ENCODE results near the gene SMLR1. TPM values are rescaled to one million over a fixed set of nuclear protein-coding genes. Genes with fewer than 3 reads are reported as not detected.
A peak's percentile ranks its signal among the peaks of the same experiment; 100 is the strongest.

SMLR1 gene
- total and polyA plus RNA-seq, 2 experiments from 2014 or later = not detected

DNA sequence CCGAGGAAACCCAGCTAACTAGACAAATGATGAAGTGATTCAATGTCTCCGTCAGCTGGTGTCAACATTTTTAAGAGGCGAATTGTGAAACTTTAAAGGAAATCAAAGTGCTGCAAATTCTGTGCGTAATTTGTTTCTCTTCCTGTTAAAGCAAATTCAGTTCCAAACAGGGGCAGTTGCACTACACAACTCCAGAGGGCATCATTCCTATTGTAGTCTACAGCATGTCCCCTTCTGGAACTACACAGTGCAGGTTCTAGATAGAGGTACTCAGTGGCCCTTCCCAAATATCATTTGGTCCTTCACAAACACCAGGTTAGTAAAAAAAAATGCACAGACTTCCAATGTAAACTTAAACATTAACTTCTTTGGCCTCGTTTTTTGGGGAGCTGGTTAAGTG is 38.3 kb upstream of the SMLR1 start:
- H3K27me3 ChIP-seq (ENCODE audit: insufficient read depth) = no peaks in the 10 kb centered on the region
- no peaks in the 10 kb centered on the region for H3K79me2 ChIP-seq (replicated peaks; ENCODE audit: insufficient read depth)
- H2AFZ ChIP-seq = no peak overlapping the region
- H3K4me3 Mint-ChIP-seq = no peak overlapping the region
- TF ChIP-seq, protein P1, sequence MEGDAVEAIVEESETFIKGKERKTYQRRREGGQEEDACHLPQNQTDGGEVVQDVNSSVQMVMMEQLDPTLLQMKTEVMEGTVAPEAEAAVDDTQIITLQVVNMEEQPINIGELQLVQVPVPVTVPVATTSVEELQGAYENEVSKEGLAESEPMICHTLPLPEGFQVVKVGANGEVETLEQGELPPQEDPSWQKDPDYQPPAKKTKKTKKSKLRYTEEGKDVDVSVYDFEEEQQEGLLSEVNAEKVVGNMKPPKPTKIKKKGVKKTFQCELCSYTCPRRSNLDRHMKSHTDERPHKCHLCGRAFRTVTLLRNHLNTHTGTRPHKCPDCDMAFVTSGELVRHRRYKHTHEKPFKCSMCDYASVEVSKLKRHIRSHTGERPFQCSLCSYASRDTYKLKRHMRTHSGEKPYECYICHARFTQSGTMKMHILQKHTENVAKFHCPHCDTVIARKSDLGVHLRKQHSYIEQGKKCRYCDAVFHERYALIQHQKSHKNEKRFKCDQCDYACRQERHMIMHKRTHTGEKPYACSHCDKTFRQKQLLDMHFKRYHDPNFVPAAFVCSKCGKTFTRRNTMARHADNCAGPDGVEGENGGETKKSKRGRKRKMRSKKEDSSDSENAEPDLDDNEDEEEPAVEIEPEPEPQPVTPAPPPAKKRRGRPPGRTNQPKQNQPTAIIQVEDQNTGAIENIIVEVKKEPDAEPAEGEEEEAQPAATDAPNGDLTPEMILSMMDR (conservative IDR thresholded peaks at IDR 0.05; ENCODE audit: low read depth in 2 of 2) = peak; percentile 51 to 56
- TF ChIP-seq, protein P2, sequence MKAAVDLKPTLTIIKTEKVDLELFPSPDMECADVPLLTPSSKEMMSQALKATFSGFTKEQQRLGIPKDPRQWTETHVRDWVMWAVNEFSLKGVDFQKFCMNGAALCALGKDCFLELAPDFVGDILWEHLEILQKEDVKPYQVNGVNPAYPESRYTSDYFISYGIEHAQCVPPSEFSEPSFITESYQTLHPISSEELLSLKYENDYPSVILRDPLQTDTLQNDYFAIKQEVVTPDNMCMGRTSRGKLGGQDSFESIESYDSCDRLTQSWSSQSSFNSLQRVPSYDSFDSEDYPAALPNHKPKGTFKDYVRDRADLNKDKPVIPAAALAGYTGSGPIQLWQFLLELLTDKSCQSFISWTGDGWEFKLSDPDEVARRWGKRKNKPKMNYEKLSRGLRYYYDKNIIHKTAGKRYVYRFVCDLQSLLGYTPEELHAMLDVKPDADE (IDR thresholded peaks at IDR 0.05) = no peak
- TF ChIP-seq NANOG (IDR thresholded peaks at IDR 0.05; ENCODE audit: borderline replicate concordance) (no peak), STAT1 (IDR thresholded peaks at IDR 0.05; ENCODE audit: unreplicated experiment) (no peak), EZH2phosphoT487 (IDR thresholded peaks at IDR 0.05; ENCODE audit: unreplicated experiment) (no peak), JUNB (IDR thresholded peaks at IDR 0.05; ENCODE audit: unreplicated experiment) (no peak), CREB1 (CRISPR knock-in tag; IDR thresholded peaks at IDR 0.05; ENCODE audit: low read depth) (no peak)
- no peak overlapping the region for H3K27ac Mint-ChIP-seq
- no peak overlapping the region for H3K4me3 ChIP-seq
- no peaks in the 10 kb centered on the region for H3K36me3 Mint-ChIP-seq (ENCODE audit: low read depth)
- peaks cover 3% of the 10 kb centered on the region for H3K27me3 Mint-ChIP-seq (ENCODE audit: insufficient read depth, low read depth, poor library complexity)
- peak; percentile 17 for DNase-seq (ENCODE audit: low spot score)
- no peak overlapping the region for H3K27ac ChIP-seq (ENCODE audit: low read depth)
- no peaks in the 10 kb centered on the region for H4K20me1 ChIP-seq (replicated peaks; ENCODE audit: insufficient read depth)
- H3K4me1 ChIP-seq (ENCODE audit: insufficient read depth) = no peaks in the 10 kb centered on the region
- H3K9me3 Mint-ChIP-seq = no peaks in the 10 kb centered on the region
- H3K9me2 ChIP-seq (ENCODE audit: insufficient read depth) = 0 out of 2 replicates have a peak, but pooled peaks cover 8% of the 10 kb centered on the region
- no peak overlapping the region for H3K4me2 ChIP-seq
- H3K36me3 ChIP-seq (ENCODE audit: insufficient read depth) = no peaks in the 10 kb centered on the region
- peaks cover 5% of the 10 kb centered on the region; the same call in 2 of the 3 replicates for H3K4me1 Mint-ChIP-seq
- H3F3A ChIP-seq (replicated peaks; ENCODE audit: low read depth) = no peaks in the 10 kb centered on the region
- ATAC-seq = no peak

DNA sequence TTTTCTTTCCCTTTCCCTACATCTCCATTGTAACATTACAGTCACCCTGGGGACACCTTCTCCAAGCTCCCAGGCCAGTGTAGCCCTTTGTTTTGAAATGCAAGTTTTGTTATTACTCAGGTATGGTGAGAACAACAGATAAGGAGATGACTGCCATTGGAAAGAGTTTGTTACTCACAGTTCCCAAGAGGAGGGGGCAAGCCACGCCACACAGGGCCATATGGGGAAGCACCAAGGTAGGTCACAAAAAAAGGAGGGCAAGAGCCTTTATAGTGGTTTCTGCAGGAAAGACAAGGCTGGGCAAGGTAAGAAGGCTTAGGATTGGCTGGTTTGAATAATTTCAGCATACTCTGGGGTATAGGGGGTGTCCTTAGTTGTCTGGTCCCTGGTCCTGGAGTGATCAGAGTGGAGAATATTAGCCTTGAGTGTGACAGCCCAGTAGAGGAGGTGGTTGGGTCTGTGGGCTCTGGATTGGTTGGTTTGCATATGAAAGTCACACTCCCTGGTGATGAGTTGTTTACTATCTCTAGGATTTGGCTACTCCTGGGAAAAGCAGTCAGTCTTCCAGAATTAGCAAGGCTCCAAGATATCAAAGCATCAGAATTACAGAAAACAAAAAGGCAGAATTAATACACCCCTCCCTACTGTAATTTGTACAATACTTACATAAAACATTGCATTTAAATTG is 33.1 kb upstream of the SMLR1 start:
- TF ChIP-seq EZH2 (IDR thresholded peaks at IDR 0.05; ENCODE audit: low read depth, unreplicated experiment) = no peak
- TF ChIP-seq, protein P2 (IDR thresholded peaks at IDR 0.05) = no peak
- TF ChIP-seq CREB1 (CRISPR knock-in tag; IDR thresholded peaks at IDR 0.05; ENCODE audit: low read depth) = no peak
- no peak for TF ChIP-seq EZH2phosphoT487 (IDR thresholded peaks at IDR 0.05; ENCODE audit: unreplicated experiment)
- TF ChIP-seq NANOG (IDR thresholded peaks at IDR 0.05; ENCODE audit: borderline replicate concordance) = no peak
- TF ChIP-seq, protein P1 (conservative IDR thresholded peaks at IDR 0.05; ENCODE audit: low read depth in 2 of 2) = no peak
- TF ChIP-seq, protein P3, sequence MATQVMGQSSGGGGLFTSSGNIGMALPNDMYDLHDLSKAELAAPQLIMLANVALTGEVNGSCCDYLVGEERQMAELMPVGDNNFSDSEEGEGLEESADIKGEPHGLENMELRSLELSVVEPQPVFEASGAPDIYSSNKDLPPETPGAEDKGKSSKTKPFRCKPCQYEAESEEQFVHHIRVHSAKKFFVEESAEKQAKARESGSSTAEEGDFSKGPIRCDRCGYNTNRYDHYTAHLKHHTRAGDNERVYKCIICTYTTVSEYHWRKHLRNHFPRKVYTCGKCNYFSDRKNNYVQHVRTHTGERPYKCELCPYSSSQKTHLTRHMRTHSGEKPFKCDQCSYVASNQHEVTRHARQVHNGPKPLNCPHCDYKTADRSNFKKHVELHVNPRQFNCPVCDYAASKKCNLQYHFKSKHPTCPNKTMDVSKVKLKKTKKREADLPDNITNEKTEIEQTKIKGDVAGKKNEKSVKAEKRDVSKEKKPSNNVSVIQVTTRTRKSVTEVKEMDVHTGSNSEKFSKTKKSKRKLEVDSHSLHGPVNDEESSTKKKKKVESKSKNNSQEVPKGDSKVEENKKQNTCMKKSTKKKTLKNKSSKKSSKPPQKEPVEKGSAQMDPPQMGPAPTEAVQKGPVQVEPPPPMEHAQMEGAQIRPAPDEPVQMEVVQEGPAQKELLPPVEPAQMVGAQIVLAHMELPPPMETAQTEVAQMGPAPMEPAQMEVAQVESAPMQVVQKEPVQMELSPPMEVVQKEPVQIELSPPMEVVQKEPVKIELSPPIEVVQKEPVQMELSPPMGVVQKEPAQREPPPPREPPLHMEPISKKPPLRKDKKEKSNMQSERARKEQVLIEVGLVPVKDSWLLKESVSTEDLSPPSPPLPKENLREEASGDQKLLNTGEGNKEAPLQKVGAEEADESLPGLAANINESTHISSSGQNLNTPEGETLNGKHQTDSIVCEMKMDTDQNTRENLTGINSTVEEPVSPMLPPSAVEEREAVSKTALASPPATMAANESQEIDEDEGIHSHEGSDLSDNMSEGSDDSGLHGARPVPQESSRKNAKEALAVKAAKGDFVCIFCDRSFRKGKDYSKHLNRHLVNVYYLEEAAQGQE (IDR thresholded peaks at IDR 0.05; ENCODE audit: unreplicated experiment) = no peak
- TF ChIP-seq JUNB (IDR thresholded peaks at IDR 0.05; ENCODE audit: unreplicated experiment) = no peak
- no peak for TF ChIP-seq STAT1 (IDR thresholded peaks at IDR 0.05; ENCODE audit: unreplicated experiment)
- peak; percentile 73 for ATAC-seq
- H3K4me1 ChIP-seq (ENCODE audit: insufficient read depth) = peaks cover 12% of the 10 kb centered on the region; the same call in 1 of the 2 replicates
- H3K36me3 ChIP-seq (ENCODE audit: insufficient read depth) = no peaks in the 10 kb centered on the region
- H4K20me1 ChIP-seq (replicated peaks; ENCODE audit: insufficient read depth) = no peaks in the 10 kb centered on the region
- H3K9me2 ChIP-seq (ENCODE audit: insufficient read depth) = 0 out of 2 replicates have a peak, but pooled peaks cover 5% of the 10 kb centered on the region
- peaks cover 22% of the 10 kb centered on the region; the same call in 2 of the 3 replicates for H3K4me1 Mint-ChIP-seq
- no peak for DNase-seq (ENCODE audit: low spot score)
- H3K36me3 Mint-ChIP-seq (ENCODE audit: low read depth) = no peaks in the 10 kb centered on the region
- H3K27me3 Mint-ChIP-seq (ENCODE audit: insufficient read depth, low read depth, poor library complexity) = no peaks in the 10 kb centered on the region
- no peak overlapping the region for H3K4me3 ChIP-seq
- peak overlapping the region; percentile 9; the same call in 1 of the 2 replicates for H3K4me2 ChIP-seq
- peak overlapping the region; percentile 16; the same call in 1 of the 2 replicates for H3K27ac Mint-ChIP-seq
- H3K4me3 Mint-ChIP-seq = no peak overlapping the region
- peaks cover 3% of the 10 kb centered on the region; the same call in 1 of the 3 replicates for H3K9me3 Mint-ChIP-seq
- H3K27ac ChIP-seq (ENCODE audit: low read depth) = no peak overlapping the region
- no peaks in the 10 kb centered on the region for H3F3A ChIP-seq (replicated peaks; ENCODE audit: low read depth)
- peak overlapping the region; percentile 33; the same call in 1 of the 2 replicates for H2AFZ ChIP-seq
- no peaks in the 10 kb centered on the region for H3K79me2 ChIP-seq (replicated peaks; ENCODE audit: insufficient read depth)
- no peaks in the 10 kb centered on the region for H3K27me3 ChIP-seq (ENCODE audit: insufficient read depth)
